Measurements from ENCODE around the gene OLIG1.

OLIG1 gene, protein sequence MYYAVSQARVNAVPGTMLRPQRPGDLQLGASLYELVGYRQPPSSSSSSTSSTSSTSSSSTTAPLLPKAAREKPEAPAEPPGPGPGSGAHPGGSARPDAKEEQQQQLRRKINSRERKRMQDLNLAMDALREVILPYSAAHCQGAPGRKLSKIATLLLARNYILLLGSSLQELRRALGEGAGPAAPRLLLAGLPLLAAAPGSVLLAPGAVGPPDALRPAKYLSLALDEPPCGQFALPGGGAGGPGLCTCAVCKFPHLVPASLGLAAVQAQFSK

DNA sequence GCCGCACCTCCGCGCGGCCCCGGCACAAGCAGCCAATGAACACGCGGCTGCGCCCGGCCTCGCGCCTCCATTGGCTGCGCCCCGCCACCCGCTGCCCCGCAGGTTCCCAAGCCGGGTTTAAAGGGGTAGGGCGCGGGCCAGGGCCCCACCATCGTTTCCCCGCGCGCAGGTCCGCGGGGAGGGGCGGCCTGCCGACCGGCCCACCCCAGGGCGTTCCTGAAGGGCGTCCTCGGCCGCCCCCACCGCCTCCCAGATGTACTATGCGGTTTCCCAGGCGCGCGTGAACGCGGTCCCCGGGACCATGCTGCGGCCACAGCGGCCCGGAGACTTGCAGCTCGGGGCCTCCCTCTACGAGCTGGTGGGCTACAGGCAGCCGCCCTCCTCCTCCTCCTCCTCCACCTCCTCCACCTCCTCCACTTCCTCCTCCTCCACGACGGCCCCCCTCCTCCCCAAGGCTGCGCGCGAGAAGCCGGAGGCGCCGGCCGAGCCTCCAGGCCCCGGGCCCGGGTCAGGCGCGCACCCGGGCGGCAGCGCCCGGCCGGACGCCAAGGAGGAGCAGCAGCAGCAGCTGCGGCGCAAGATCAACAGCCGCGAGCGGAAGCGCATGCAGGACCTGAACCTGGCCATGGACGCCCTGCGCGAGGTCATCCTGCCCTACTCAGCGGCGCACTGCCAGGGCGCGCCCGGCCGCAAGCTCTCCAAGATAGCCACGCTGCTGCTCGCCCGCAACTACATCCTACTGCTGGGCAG is at the start of gene OLIG1:
TSS of gene OLIG1 (plus strand) at position 148 of the 750 bp plus-strand sequence. CDS start at position 254, 106 bp downstream.
- no peak for DNase-seq

DNA sequence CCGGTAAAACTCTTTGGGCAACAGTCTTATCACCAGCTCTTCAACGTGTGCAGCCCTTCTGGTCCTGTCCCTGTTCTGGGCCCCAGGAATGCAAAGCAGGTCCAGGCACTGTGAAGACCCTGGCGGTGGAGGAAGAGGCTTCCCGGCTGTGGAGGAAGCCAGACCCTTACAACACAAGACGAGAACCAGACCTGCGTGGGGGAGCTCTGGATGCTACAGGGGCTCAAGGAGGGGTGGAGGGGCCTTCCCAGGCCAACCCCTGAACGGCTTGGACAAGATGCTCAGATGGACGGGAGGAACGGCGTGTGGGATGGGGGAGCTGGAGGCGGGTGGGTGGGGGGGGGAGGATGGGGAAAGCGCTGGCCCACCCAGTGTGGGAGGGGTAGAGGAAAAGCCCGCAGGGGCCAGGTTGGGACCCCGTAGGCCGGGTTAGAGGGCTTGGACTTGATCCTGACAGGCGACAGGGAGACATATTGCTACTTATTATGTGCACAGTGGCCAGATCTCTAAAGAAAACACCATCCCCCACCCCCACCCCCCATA is 49.3 kb upstream of the OLIG1 start:
- DNase-seq, result no peak

DNA sequence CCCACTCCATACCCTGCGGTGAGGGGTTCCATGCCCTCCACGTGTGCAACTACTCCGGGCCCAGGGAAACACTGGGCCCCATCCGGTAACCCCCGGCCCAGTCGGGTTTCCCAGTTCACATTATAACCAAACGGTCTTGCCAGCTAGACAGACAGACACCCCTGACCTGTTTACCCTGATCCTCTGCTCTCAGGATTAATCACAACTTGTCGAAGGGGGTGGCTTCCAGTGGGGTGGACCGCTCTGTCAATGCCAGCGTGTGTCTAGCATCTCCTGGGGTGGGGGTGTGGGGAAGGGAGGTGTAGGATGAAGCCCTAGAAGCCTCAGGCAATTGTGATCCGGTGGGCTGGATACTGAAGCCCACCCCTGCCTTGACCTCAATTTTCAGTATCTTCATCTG is 48.8 kb upstream of the OLIG1 start:
- DNase-seq, result no peak

DNA sequence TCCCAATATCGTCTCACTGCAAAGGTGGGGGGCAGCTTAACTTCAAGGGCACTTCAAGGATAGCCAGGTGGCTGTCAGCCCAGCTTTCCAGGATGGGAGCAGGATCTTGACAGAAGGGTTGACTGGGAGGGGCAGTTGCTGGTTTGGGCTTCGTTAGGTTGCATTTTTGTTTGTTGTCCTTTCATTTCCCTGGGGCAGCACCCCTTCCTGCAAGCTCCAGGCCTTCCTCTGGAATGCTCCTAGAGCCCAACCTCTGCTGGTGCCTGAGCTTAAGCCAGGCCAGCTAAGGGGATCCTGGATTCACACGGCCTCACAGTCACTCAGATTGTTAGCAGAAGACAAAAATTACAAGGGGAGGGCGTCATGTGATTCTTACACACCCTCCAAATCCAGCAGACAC is 48.3 kb upstream of the OLIG1 start:
- no peak for DNase-seq

DNA sequence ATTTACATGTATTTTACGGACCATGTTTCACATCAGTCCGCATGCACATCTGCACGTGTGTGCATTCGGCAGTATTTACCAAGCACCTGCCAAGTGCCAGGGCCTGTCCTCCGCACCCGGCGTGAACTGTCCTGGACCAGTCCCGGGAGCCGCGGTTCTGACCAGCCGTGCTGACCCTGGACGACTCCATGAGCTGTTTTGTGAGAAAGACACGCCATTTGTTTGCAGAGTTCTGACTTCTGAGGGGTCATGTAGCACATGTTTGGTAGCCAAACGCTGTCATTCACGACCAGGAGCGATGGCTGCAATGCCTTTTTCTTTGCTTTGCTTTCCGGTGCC is 47.5 kb upstream of the OLIG1 start:
- DNase-seq, result no peak

DNA sequence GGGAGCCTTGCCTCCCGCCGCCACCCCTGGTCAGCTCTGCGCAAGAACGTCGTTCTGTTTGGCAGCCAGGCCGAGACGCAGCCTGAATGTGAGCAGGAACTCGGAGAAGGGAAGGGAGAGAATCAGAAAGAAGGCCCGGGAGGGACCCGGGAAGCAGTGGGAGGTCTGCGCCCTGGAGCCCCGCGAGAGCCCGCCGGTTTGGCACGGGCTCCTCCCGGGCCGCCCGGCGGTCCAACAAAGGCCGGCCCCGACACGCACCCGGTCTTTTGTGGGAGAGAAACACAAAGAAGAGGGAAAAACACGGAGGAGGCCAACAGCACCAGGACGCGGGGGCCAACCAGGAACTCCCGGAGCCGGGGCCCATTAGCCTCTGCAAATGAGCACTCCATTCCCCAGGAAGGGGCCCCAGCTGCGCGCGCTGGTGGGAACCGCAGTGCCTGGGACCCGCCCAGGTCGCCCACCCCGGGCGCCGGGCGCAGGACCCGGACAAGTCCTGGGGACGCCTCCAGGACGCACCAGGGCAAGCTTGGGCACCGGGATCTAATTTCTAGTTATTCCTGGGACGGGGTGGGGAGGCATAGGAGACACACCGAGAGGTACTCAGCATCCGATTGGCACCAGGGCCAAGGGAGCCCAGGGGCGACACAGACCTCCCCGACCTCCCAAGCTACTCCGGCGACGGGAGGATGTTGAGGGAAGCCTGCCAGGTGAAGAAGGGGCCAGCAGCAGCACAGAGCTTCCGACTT is 46.9 kb upstream of the OLIG1 start:
- DNase-seq, result no peak

DNA sequence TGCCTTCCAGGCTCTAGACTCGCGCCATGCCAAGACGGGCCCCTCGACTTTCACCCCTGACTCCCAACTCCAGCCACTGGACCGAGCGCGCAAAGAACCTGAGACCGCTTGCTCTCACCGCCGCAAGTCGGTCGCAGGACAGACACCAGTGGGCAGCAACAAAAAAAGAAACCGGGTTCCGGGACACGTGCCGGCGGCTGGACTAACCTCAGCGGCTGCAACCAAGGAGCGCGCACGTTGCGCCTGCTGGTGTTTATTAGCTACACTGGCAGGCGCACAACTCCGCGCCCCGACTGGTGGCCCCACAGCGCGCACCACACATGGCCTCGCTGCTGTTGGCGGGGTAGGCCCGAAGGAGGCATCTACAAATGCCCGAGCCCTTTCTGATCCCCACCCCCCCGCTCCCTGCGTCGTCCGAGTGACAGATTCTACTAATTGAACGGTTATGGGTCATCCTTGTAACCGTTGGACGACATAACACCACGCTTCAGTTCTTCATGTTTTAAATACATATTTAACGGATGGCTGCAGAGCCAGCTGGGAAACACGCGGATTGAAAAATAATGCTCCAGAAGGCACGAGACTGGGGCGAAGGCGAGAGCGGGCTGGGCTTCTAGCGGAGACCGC is 46.3 kb upstream of the OLIG1 start:
- no peak for DNase-seq

DNA sequence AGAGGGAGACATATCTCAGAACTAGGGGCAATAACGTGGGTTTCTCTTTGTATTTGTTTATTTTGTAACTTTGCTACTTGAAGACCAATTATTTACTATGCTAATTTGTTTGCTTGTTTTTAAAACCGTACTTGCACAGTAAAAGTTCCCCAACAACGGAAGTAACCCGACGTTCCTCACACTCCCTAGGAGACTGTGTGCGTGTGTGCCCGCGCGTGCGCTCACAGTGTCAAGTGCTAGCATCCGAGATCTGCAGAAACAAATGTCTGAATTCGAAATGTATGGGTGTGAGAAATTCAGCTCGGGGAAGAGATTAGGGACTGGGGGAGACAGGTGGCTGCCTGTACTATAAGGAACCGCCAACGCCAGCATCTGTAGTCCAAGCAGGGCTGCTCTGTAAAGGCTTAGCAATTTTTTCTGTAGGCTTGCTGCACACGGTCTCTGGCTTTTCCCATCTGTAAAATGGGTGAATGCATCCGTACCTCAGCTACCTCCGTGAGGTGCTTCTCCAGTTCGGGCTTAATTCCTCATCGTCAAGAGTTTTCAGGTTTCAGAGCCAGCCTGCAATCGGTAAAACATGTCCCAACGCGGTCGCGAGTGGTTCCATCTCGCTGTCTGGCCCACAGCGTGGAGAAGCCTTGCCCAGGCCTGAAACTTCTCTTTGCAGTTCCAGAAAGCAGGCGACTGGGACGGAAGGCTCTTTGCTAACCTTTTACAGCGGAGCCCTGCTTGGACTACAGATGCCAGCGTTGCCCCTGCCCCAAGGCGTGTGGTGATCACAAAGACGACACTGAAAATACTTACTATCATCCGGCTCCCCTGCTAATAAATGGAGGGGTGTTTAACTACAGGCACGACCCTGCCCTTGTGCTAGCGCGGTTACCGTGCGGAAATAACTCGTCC is 45.5 kb upstream of the OLIG1 start:
- DNase-seq, result no peak

DNA sequence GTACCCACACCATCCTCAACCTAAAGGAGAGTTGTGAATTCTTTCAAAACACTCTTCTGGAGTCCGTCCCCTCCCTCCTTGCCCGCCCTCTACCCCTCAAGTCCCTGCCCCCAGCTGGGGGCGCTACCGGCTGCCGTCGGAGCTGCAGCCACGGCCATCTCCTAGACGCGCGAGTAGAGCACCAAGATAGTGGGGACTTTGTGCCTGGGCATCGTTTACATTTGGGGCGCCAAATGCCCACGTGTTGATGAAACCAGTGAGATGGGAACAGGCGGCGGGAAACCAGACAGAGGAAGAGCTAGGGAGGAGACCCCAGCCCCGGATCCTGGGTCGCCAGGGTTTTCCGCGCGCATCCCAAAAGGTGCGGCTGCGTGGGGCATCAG is 44.8 kb upstream of the OLIG1 start:
- no peak for DNase-seq

DNA sequence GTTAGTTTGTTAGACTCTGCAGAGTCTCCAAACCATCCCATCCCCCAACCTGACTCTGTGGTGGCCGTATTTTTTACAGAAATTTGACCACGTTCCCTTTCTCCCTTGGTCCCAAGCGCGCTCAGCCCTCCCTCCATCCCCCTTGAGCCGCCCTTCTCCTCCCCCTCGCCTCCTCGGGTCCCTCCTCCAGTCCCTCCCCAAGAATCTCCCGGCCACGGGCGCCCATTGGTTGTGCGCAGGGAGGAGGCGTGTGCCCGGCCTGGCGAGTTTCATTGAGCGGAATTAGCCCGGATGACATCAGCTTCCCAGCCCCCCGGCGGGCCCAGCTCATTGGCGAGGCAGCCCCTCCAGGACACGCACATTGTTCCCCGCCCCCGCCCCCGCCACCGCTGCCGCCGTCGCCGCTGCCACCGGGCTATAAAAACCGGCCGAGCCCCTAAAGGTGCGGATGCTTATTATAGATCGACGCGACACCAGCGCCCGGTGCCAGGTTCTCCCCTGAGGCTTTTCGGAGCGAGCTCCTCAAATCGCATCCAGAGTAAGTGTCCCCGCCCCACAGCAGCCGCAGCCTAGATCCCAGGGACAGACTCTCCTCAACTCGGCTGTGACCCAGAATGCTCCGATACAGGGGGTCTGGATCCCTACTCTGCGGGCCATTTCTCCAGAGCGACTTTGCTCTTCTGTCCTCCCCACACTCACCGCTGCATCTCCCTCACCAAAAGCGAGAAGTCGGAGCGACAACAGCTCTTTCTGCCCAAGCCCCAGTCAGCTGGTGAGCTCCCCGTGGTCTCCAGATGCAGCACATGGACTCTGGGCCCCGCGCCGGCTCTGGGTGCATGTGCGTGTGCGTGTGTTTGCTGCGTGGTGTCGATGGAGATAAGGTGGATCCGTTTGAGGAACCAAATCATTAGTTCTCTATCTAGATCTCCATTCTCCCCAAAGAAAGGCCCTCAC is 44.2 kb upstream of the OLIG1 start, which contains the start of gene OLIG2:
TSS of gene OLIG2 (plus strand) at position 447 of the 954 bp plus-strand sequence. CDS start 928 bp downstream, outside the sequence.
- no peak for DNase-seq

DNA sequence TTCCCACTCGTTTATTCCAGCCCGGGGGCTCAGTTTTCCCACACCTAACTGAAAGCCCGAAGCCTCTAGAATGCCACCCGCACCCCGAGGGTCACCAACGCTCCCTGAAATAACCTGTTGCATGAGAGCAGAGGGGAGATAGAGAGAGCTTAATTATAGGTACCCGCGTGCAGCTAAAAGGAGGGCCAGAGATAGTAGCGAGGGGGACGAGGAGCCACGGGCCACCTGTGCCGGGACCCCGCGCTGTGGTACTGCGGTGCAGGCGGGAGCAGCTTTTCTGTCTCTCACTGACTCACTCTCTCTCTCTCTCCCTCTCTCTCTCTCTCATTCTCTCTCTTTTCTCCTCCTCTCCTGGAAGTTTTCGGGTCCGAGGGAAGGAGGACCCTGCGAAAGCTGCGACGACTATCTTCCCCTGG is 43.5 kb upstream of the OLIG1 start:
- no peak for DNase-seq

DNA sequence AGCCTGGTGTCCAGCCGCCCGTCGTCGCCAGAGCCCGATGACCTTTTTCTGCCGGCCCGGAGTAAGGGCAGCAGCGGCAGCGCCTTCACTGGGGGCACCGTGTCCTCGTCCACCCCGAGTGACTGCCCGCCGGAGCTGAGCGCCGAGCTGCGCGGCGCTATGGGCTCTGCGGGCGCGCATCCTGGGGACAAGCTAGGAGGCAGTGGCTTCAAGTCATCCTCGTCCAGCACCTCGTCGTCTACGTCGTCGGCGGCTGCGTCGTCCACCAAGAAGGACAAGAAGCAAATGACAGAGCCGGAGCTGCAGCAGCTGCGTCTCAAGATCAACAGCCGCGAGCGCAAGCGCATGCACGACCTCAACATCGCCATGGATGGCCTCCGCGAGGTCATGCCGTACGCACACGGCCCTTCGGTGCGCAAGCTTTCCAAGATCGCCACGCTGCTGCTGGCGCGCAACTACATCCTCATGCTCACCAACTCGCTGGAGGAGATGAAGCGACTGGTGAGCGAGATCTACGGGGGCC is 43.0 kb upstream of the OLIG1 start:
- no peak for DNase-seq

DNA sequence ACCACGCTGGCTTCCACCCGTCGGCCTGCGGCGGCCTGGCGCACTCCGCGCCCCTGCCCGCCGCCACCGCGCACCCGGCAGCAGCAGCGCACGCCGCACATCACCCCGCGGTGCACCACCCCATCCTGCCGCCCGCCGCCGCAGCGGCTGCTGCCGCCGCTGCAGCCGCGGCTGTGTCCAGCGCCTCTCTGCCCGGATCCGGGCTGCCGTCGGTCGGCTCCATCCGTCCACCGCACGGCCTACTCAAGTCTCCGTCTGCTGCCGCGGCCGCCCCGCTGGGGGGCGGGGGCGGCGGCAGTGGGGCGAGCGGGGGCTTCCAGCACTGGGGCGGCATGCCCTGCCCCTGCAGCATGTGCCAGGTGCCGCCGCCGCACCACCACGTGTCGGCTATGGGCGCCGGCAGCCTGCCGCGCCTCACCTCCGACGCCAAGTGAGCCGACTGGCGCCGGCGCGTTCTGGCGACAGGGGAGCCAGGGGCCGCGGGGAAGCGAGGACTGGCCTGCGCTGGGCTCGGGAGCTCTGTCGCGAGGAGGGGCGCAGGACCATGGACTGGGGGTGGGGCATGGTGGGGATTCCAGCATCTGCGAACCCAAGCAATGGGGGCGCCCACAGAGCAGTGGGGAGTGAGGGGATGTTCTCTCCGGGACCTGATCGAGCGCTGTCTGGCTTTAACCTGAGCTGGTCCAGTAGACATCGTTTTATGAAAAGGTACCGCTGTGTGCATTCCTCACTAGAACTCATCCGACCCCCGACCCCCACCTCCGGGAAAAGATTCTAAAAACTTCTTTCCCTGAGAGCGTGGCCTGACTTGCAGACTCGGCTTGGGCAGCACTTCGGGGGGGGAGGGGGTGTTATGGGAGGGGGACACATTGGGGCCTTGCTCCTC is 42.3 kb upstream of the OLIG1 start:
- DNase-seq, result no peak

DNA sequence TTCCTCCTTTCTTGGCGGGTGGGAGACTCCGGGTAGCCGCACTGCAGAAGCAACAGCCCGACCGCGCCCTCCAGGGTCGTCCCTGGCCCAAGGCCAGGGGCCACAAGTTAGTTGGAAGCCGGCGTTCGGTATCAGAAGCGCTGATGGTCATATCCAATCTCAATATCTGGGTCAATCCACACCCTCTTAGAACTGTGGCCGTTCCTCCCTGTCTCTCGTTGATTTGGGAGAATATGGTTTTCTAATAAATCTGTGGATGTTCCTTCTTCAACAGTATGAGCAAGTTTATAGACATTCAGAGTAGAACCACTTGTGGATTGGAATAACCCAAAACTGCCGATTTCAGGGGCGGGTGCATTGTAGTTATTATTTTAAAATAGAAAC is 41.7 kb upstream of the OLIG1 start:
- no peak for DNase-seq

DNA sequence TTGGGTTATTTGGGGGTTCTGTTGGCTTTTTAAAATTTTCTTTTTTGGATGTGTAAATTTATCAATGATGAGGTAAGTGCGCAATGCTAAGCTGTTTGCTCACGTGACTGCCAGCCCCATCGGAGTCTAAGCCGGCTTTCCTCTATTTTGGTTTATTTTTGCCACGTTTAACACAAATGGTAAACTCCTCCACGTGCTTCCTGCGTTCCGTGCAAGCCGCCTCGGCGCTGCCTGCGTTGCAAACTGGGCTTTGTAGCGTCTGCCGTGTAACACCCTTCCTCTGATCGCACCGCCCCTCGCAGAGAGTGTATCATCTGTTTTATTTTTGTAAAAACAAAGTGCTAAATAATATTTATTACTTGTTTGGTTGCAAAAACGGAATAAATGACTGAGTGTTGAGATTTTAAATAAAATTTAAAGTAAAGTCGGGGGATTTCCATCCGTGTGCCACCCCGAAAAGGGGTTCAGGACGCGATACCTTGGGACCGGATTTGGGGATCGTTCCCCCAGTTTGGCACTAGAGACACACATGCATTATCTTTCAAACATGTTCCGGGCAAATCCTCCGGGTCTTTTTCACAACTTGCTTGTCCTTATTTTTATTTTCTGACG is 41.1 kb upstream of the OLIG1 start:
- no peak for DNase-seq

DNA sequence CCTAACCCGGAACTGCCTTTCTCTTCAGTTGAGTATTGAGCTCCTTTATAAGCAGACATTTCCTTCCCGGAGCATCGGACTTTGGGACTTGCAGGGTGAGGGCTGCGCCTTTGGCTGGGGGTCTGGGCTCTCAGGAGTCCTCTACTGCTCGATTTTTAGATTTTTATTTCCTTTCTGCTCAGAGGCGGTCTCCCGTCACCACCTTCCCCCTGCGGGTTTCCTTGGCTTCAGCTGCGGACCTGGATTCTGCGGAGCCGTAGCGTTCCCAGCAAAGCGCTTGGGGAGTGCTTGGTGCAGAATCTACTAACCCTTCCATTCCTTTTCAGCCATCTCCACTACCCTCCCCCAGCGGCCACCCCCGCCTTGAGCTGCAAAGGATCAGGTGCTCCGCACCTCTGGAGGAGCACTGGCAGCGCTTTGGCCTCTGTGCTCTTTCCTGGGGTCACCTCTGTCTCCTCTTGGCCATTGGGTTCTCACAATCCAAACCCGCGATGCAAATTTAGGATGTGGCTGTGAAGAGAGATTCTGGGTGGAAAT is 40.5 kb upstream of the OLIG1 start:
- no peak for DNase-seq

DNA sequence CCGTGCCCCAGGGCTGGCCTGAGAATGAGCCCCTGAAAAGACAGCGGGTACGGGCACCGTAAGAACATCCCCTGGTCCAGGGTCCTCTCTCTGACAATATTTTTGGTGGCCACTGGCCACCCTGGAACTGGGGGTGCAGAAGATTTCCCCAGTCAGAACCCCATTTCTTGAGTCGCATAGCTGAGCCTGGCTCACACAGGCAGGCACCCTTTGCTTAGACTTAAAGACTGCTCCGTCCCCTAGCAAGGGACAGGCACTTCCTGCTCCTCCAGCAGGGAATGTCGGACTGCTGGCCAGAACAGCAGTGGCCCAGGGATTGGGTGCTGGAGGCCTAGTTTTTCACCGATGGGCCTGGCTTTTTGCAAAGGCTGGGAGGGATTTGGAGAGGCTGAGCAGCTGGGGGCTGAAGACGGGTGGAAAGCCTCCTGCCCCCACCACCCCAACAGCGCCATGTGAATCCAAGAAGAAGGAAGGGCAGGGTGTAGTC is 39.9 kb upstream of the OLIG1 start:
- no peak for DNase-seq

DNA sequence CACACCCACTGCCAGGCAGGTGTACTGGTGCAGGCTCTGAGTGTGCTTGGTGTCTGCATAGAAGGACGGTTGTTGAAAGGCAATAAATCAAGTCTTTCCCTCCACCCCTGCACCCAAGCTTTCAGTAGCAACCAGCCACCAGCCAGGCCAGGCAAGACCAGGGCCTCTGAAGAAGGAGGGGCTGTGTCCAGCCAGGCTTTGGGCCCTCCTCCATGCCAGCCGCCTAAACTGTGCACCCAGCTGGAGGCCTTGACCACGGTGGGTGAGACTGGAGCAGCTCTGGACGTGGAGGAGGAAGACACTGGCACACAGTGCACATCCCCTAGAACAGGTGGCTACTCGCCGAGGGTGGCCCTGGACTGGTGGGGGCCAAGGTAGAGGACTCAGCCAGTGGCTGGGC is 39.3 kb upstream of the OLIG1 start:
- no peak for DNase-seq

Data from activated CD4-positive, CD25-positive, alpha-beta regulatory T cell (primary cell).